Tibial nerve (tissue), 4 donors: ENCODE measurements around the gene PARD6A.

Source experiments
- EP300 ChIP-seq, 2 donors: sonication (generic); formaldehyde crosslinking; IDR thresholded peaks; one replicate each; pipeline ENCODE4 v1.6.1; 2017; ENCODE audit warnings: antibody characterized with exemption in 2 of 2, mild to moderate bottlenecking in 1 of 2
- TF ChIP-seq, protein P1 (sequence below), 5 experiments: fragments of 200-600 bp in 3 of 5; fragments of 450-650 bp in 2 of 5; sonication (generic) in 3 of 5; IDR thresholded peaks; one replicate each; pipeline ENCODE4 v1.5.1; 2016 to 2019; ENCODE audit warnings: antibody characterized with exemption in 5 of 5, mild to moderate bottlenecking in 3 of 5, moderate library complexity in 2 of 5

DNA sequence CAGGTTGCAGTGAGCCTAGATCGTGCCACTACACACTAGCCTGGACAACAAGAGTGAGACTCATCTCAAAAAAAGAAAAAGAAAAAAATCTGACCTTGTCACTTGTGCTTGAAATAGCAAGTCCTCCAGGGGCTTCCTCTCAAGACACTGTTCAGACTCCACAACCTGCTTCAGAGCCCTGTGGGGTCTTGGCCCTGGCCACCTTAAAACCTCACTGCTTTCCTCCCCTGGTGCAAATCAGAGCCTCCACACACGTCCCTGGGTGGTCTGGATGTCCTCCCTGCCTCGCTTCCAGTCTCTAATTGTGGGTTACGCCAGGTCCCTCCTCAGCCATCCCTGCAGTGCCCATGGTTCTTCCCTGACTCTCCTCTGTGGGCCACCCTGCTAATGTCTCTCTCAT, 5.4 kb upstream of the PARD6A start:
- no peak for TF ChIP-seq EP300 (IDR thresholded peaks at IDR 0.05)
- TF ChIP-seq, protein P1, sequence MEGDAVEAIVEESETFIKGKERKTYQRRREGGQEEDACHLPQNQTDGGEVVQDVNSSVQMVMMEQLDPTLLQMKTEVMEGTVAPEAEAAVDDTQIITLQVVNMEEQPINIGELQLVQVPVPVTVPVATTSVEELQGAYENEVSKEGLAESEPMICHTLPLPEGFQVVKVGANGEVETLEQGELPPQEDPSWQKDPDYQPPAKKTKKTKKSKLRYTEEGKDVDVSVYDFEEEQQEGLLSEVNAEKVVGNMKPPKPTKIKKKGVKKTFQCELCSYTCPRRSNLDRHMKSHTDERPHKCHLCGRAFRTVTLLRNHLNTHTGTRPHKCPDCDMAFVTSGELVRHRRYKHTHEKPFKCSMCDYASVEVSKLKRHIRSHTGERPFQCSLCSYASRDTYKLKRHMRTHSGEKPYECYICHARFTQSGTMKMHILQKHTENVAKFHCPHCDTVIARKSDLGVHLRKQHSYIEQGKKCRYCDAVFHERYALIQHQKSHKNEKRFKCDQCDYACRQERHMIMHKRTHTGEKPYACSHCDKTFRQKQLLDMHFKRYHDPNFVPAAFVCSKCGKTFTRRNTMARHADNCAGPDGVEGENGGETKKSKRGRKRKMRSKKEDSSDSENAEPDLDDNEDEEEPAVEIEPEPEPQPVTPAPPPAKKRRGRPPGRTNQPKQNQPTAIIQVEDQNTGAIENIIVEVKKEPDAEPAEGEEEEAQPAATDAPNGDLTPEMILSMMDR (IDR thresholded peaks at IDR 0.05), result no peak
